HCT116 (cell line): ENCODE measurements around the gene PAX2. TPM values are rescaled to one million over a fixed set of nuclear protein-coding genes. Genes with fewer than 3 reads are reported as not detected.

Experiments used
- ATAC-seq: fragments of 200-7000 bp; cut with Tn5 transposase; 2 replicates; pipeline ENCODE4 v1.9.1; 2020; ENCODE audit warnings: mild to moderate bottlenecking, moderate library complexity
- BruUV-seq: library from RNA; stranded (reverse); fragments of 400-500 nt; replicated peaks from 2 replicates; lab custom pipeline; 2021; lab: Mats Ljungman, UMichigan
- CTCF ChIA-PET: fragments of 300-600 bp; sonication (Branson Sonifier 250); formaldehyde crosslinking; loops from one replicate; lab custom pipeline; 2021; ENCODE audit warnings: antibody characterized with exemption; lab: Charles Lee
- POLR2A ChIA-PET: fragments of 300-600, 350-600 bp; sonication (Branson Sonifier 250); formaldehyde crosslinking; loops from one replicate; lab custom pipeline; 2021; ENCODE audit warnings: antibody characterized with exemption; lab: Charles Lee
- RAD21 ChIA-PET, 2 experiments: fragments of 300-600 bp; sonication (Branson Sonifier 250); formaldehyde crosslinking; loops; one replicate each; lab custom pipeline; 2023; ENCODE audit warnings: low total read pairs in 2 of 2; ENCODE audit not compliant: uncharacterized antibody in 2 of 2, unreplicated experiment in 2 of 2, low non-redundant PET in 1 of 2; lab: Charles Lee
- DNase-seq: peaks from one replicate; pipeline ENCODE4 v3.0.0-alpha.2; 2010; ENCODE audit warnings: low read depth, low spot score
- H2AFZ ChIP-seq: fragments of 200-600 bp; shearing (Covaris generic), sonication (generic); 2 replicates; pipeline ENCODE4 v1.6.1; 2017; ENCODE audit warnings: low read depth, mixed run types, mixed read lengths, antibody characterized with exemption, low read length; ENCODE audit not compliant: poor library complexity, severe bottlenecking
- H3K27ac ChIP-seq: 2 replicates; pipeline ENCODE4 v1.5.1; 2012; ENCODE audit warnings: low read depth, low read length
- H3K27me3 ChIP-seq: fragments of 200-600 bp; sonication (generic); 2 replicates; pipeline ENCODE4 v1.6.1; 2016; ENCODE audit warnings: mixed run types, low read length, mixed read lengths; ENCODE audit not compliant: insufficient read depth
- H3K36me3 ChIP-seq, 2 experiments: fragments of 200-500 bp in 1 of 2; fragments of 200-600 bp in 1 of 2; sonication (Bioruptor generic) in 1 of 2; sonication (generic) in 1 of 2; 2 replicates each; pipeline versions ENCODE4 v1.5.1 to v1.6.1; 2014 to 2016; ENCODE audit warnings: low read length in 2 of 2, inconsistent platforms in 1 of 2, mixed read lengths in 1 of 2, mixed run types in 1 of 2; ENCODE audit not compliant: insufficient read depth in 2 of 2, control insufficient read depth in 1 of 2
- H3K4me1 ChIP-seq, 2 experiments: fragments of 200-600 bp in 1 of 2; sonication (generic) in 1 of 2; 2 replicates each; pipeline versions ENCODE4 v1.5.1 to v1.6.1; 2012 to 2017; ENCODE audit warnings: low read length in 2 of 2, inconsistent platforms in 1 of 2, mild to moderate bottlenecking in 1 of 2, mixed read lengths in 1 of 2, mixed run types in 1 of 2, moderate library complexity in 1 of 2; ENCODE audit not compliant: insufficient read depth in 2 of 2, control insufficient read depth in 1 of 2
- H3K4me2 ChIP-seq: fragments of 200-600 bp; sonication (generic); 2 replicates; pipeline ENCODE4 v1.6.1; 2017; ENCODE audit warnings: mixed run types, low read length, mixed read lengths
- H3K4me3 ChIP-seq, 2 experiments: fragments of 200-600 bp in 1 of 2; sonication (generic) in 1 of 2; replicated peaks in 1 of 2; 2 replicates each; pipeline ENCODE4 v1.5.1; 2011 to 2016; ENCODE audit warnings: low read length in 2 of 2, control low read depth in 1 of 2, low read depth in 1 of 2, mild to moderate bottlenecking in 1 of 2, mixed read lengths in 1 of 2, mixed run types in 1 of 2
- H3K79me2 ChIP-seq: fragments of 200-600 bp; sonication (generic); 2 replicates; pipeline ENCODE4 v1.6.1; 2017; ENCODE audit warnings: mild to moderate bottlenecking, mixed run types, low read length, moderate library complexity, mixed read lengths; ENCODE audit not compliant: insufficient read depth
- H3K9ac ChIP-seq: fragments of 200-600 bp; sonication (generic); 2 replicates; pipeline ENCODE4 v1.6.1; 2016; ENCODE audit warnings: low read length, mixed read lengths
- H3K9me2 ChIP-seq: fragments of 200-600 bp; sonication (generic), shearing (Covaris generic); 2 replicates; pipeline ENCODE4 v1.6.1; 2017; ENCODE audit warnings: mixed run types, mild to moderate bottlenecking, moderate library complexity; ENCODE audit not compliant: insufficient read depth
- H3K9me3 ChIP-seq, 2 experiments: fragments of 200-500 bp in 1 of 2; fragments of 200-600 bp in 1 of 2; sonication (Bioruptor generic) in 1 of 2; sonication (generic) in 1 of 2; 2 replicates each; pipeline ENCODE4 v1.6.1; 2014 to 2017; ENCODE audit warnings: low read length in 2 of 2, mixed read lengths in 2 of 2, inconsistent platforms in 1 of 2, low read depth in 1 of 2, mild to moderate bottlenecking in 1 of 2, mixed run types in 1 of 2, moderate library complexity in 1 of 2; ENCODE audit not compliant: control insufficient read depth in 1 of 2, insufficient read depth in 1 of 2
- H4K20me1 ChIP-seq: fragments of 200-600 bp; sonication (generic), shearing (Covaris generic); 2 replicates; pipeline ENCODE4 v1.6.1; 2017; ENCODE audit warnings: mixed run types, mild to moderate bottlenecking, moderate library complexity; ENCODE audit not compliant: insufficient read depth
- CEBPB ChIP-seq: IDR thresholded peaks from 2 replicates; pipeline ENCODE4 v1.6.1; 2012; ENCODE audit warnings: low read depth
- POLR2A ChIP-seq: IDR thresholded peaks from 2 replicates; pipeline ENCODE4 v1.7.0; 2011; ENCODE audit warnings: borderline replicate concordance; ENCODE audit not compliant: insufficient read depth, insufficient read length; ENCODE audit errors: extremely low read depth
- SP1 ChIP-seq: IDR thresholded peaks from 2 replicates; pipeline ENCODE4 v1.6.1; 2012; ENCODE audit warnings: low read depth
- YY1 ChIP-seq: IDR thresholded peaks from 2 replicates; pipeline ENCODE4 v1.6.1; 2011; ENCODE audit warnings: low read length, low read depth, moderate library complexity, mild to moderate bottlenecking; ENCODE audit not compliant: insufficient replicate concordance; ENCODE audit errors: extremely low read depth
- ZFX ChIP-seq: fragments of 450-650 bp; IDR thresholded peaks from 2 replicates; pipeline ENCODE4 v1.6.1; 2017
- ZNF274 ChIP-seq: fragments of 200-500 bp; sonication (Bioruptor generic); IDR thresholded peaks from 2 replicates; pipeline ENCODE4 v1.6.1; 2014; ENCODE audit warnings: mild to moderate bottlenecking, low read depth, low read length, inconsistent platforms
- intact Hi-C: fragments of 100-400 bp; cut with micrococcal nuclease; formaldehyde crosslinking; loops from 2 replicates; pipeline ENCODE4 v1.10.0; 2022
- total RNA-seq: library from RNA; stranded (reverse); gene quantifications from one replicate; pipeline ENCODE4 v1.2.1, GENCODE V29; 2021; ENCODE audit not compliant: unreplicated experiment
- TF ChIP-seq, protein P1 (sequence below), 3 experiments: fragments of 200-600 bp in 1 of 3; sonication (generic) in 1 of 3; IDR thresholded peaks in 2 of 3; conservative IDR thresholded peaks in 1 of 3; 2 replicates each; pipeline ENCODE4 v1.5.1; 2012 to 2017; ENCODE audit warnings: low read depth in 2 of 3, low read length in 2 of 3, antibody characterized with exemption in 1 of 3, borderline replicate concordance in 1 of 3, control low read depth in 1 of 3, mild to moderate bottlenecking in 1 of 3, mixed read lengths in 1 of 3, mixed run types in 1 of 3, moderate library complexity in 1 of 3; ENCODE audit not compliant: insufficient read depth in 1 of 3
- TF ChIP-seq, protein P2 (sequence below): IDR thresholded peaks from 2 replicates; pipeline ENCODE4 v1.6.1; 2012

The PAX2 gene
- total RNA-seq, 1 experiment from 2014 or later = 5.0 TPM

DNA sequence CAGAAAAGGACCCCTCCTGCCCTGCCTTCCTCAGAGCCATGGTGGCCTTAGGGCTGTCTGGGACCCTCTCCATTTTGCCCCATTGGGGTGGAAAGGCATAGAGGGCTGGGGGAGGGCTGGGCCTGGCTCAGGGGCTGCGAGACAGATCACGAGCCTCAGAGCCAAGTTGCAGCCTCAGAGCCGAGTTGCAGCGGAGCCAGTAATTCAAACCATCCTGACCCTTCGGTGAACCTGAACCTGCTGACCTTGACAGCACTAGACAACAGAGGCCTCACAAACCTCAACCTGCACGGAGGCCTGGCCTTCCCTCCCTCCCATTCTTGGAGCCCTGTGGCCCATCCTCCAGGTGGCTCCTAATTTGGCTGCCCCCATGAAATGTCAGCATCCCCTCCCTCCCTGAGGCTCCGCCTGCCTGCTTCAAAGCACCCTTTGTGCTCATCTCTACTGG lies 45.4 kb downstream of the PAX2 start:
- no TSS peak for BruUV-seq
- no peak overlapping the region for H3K4me2 ChIP-seq
- H3K27ac ChIP-seq = no peak overlapping the region
- H3K4me1 ChIP-seq = no peaks in the 10 kb centered on the region
- no peak for DNase-seq
- ChIA-PET CTCF (no interaction called here), POLR2A (no interaction called here), RAD21 (no interaction called here)
- H3K4me3 ChIP-seq = no peak overlapping the region
- H4K20me1 ChIP-seq = no peaks in the 10 kb centered on the region
- H3K79me2 ChIP-seq = no peaks in the 10 kb centered on the region
- H3K9me2 ChIP-seq = no peaks in the 10 kb centered on the region
- ATAC-seq = no peak
- no peaks in the 10 kb centered on the region for H3K27me3 ChIP-seq
- no peak overlapping the region for H3K9ac ChIP-seq
- H3K36me3 ChIP-seq = no peaks in the 10 kb centered on the region
- no peaks in the 10 kb centered on the region for H3K9me3 ChIP-seq
- intact Hi-C loops = no loop called here
- TF ChIP-seq YY1 (no peak), ZFX (no peak), POLR2A (no peak)
- no peak overlapping the region for H2AFZ ChIP-seq

DNA sequence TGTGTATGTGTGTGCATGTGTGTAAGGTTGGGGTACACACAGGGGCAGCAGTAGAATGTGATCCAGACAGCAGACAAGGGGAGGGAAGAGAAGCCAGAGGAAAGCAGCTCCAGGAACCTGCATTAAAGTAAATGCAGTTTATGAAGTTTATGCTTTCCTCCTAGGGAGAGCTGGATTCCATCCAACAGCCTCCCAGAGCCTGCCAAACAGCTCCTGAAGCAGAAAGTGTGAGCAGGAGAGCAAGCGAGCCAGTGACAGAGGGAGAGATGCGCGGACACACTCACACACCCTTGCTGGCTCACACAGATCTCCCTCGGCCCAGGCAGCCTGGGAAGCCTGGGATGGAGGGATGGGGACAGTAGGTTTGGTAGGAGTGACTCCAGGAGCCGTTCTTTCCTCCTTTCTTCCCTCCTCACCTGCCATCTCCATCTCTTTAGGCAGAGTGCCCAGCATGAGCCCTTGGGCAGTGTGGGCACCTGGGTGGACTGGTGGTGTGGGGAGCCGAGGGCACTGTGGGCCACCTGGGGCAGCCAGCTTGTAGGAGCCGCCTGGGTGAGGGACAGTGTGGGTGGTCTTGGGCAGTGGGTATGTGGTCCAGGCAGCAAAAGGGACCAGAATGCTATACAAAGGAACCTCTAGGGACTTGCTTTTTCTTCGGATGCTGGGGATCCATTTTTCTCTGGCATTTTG lies 46.1 kb downstream of the PAX2 start:
- intact Hi-C loops = no loop called here
- H2AFZ ChIP-seq = no peak overlapping the region
- no peak overlapping the region for H3K4me2 ChIP-seq
- ATAC-seq (no peak), DNase-seq (no peak)
- no peak overlapping the region for H3K27ac ChIP-seq
- H4K20me1 ChIP-seq = no peaks in the 10 kb centered on the region
- POLR2A ChIA-PET = no interaction called here
- no peak overlapping the region for H3K4me3 ChIP-seq
- H3K79me2 ChIP-seq = no peaks in the 10 kb centered on the region
- no peaks in the 10 kb centered on the region for H3K27me3 ChIP-seq
- H3K9me2 ChIP-seq = no peaks in the 10 kb centered on the region
- TF ChIP-seq SP1 (no peak), CEBPB (no peak), ZNF274 (no peak)
- TF ChIP-seq, protein P1, sequence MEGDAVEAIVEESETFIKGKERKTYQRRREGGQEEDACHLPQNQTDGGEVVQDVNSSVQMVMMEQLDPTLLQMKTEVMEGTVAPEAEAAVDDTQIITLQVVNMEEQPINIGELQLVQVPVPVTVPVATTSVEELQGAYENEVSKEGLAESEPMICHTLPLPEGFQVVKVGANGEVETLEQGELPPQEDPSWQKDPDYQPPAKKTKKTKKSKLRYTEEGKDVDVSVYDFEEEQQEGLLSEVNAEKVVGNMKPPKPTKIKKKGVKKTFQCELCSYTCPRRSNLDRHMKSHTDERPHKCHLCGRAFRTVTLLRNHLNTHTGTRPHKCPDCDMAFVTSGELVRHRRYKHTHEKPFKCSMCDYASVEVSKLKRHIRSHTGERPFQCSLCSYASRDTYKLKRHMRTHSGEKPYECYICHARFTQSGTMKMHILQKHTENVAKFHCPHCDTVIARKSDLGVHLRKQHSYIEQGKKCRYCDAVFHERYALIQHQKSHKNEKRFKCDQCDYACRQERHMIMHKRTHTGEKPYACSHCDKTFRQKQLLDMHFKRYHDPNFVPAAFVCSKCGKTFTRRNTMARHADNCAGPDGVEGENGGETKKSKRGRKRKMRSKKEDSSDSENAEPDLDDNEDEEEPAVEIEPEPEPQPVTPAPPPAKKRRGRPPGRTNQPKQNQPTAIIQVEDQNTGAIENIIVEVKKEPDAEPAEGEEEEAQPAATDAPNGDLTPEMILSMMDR (IDR thresholded peaks at IDR 0.05 in 2 of 3, conservative IDR thresholded peaks at IDR 0.05 in 1 of 3; ENCODE audit: borderline replicate concordance in 1 of 3, insufficient read depth in 1 of 3, low read depth in 2 of 3, low read length in 2 of 3) = no peak
- TF ChIP-seq, protein P2, sequence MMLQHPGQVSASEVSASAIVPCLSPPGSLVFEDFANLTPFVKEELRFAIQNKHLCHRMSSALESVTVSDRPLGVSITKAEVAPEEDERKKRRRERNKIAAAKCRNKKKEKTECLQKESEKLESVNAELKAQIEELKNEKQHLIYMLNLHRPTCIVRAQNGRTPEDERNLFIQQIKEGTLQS = no peak
- CTCF ChIA-PET = no interaction called here
- H3K9me3 ChIP-seq = no peaks in the 10 kb centered on the region
- no peaks in the 10 kb centered on the region for H3K4me1 ChIP-seq
- RAD21 ChIA-PET = no interaction called here
- H3K36me3 ChIP-seq = no peaks in the 10 kb centered on the region
- no peak overlapping the region for H3K9ac ChIP-seq
- BruUV-seq = no TSS peak
